ENCODE results near the gene AFF2.
"Not testable (repeated sequence)": the region's sequence is repeated elsewhere in the genome, so short reads cannot be mapped to it uniquely, and the experiment has no call there.

The AFF2 gene

DNA sequence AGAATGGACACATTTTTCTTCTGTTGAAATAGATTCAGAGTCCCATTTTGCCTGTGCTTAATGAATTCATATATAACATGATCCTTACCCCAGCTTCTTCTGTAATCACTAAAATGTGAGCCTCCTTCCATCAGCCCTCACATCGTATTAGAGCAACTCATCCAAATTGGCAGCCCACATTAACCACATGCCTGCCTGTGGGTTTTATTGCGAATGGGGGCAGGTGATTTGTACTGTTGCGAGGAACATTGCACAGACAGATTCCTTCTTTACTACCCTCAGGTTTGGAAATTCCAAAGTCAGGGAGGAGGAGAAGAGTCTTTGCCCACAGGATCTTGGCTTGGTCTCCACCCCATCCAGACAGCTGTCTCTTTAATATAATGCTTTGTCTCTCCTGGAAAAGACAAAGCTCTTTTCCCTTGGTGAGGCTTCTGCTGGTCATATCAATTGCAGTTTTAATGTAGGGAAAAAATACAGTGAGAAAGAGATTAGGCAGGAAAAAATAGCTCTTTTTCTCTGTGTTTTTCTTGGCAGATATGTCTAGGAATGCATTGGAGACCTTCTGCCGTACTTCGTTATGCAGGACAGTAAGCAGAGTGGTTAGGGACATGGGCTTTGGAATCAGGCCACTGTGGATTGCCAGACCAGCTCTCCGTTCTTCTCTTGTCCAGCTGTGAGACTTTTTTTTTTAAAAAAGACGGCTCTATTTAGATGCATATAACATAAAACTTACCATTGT, 371.2 kb downstream of the AFF2 start:
- in situ Hi-C loops (cut with HindIII; ENCODE audit: low pct_ligation_motif_present, low pct_unique_long_range_greater_than_20kb, low sequenced_read_pairs): no loop called here
- DNase-seq: no peak

- in situ Hi-C loops (cut with HindIII; ENCODE audit: low pct_ligation_motif_present, low pct_unique_long_range_greater_than_20kb, low sequenced_read_pairs): no loop called here
- no peak for DNase-seq
Measured at GRCh38 chrX:148872161-148872535, 371.7 kb downstream of the AFF2 start.

DNA sequence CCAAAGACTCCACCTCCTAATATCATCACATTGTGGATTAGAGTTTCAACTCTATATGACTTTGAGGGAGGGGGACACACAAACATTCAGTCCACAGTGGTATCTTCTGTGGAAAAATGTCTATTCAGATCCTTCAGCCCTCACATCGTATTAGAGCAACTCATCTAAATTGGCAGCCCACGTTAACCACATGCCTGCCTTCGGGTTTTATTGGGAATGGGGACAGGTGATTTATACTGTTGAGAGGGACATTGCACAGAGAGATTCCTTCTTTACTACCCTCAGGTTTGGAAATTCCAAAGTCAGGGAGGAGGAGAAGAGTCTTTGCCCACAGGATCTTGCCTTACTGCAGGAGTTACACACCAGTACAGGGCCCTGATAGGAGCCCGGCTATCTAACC, 372.5 kb downstream of the AFF2 start:
- in situ Hi-C loops (cut with HindIII; ENCODE audit: low pct_ligation_motif_present, low pct_unique_long_range_greater_than_20kb, low sequenced_read_pairs): no loop called here

GRCh38 chrX:148874636-148875246, 374.3 kb downstream of the AFF2 start:
- DNase-seq: no peak
- in situ Hi-C loops (cut with HindIII; ENCODE audit: low pct_ligation_motif_present, low pct_unique_long_range_greater_than_20kb, low sequenced_read_pairs): no loop called here

More for the DNA sequence above, 372.5 kb downstream of the AFF2 start:
- no peak for DNase-seq

DNA sequence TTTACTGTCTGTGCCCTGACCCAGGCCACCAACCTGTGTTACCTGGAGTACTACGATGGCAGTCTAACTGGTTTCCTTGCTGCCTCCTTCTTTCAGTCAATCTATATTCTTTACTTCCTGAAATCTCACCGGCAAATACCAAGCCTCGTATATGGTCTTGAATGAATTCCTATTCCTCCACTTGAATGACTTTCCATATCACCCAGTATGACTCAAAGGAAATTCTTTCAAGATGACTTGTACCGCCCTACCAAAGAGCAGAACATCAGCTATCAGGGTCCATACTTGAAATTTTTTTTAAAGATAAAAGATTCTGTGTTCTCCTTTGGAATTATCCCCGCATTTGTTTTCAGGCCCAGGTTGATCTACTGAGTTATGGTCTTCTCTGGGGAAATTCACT, 378.0 kb downstream of the AFF2 start:
- in situ Hi-C loops (cut with HindIII; ENCODE audit: low pct_ligation_motif_present, low pct_unique_long_range_greater_than_20kb, low sequenced_read_pairs): no loop called here
- peak; percentile 8 for DNase-seq

DNA sequence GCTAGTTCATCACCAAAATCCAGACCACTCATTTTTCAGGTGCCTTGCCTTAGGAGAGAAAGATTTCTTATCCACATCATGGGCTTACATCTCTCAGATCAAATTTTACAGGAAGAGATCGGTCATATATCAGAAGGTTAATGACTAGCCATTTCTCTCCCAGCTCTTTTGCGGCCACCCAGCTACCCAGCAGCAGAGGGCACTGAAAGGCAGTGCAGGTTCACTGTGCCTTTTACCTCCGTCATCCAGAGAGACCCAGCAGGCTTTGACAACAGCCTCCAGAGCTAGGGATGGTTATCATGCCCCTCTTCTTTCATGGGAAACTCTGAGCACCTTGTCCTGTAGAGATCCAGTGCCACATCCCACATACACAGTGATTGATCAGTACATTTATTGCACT, 384.8 kb downstream of the AFF2 start:
- no peak for DNase-seq
- in situ Hi-C loops (cut with HindIII; ENCODE audit: low pct_ligation_motif_present, low pct_unique_long_range_greater_than_20kb, low sequenced_read_pairs): no loop called here

DNA sequence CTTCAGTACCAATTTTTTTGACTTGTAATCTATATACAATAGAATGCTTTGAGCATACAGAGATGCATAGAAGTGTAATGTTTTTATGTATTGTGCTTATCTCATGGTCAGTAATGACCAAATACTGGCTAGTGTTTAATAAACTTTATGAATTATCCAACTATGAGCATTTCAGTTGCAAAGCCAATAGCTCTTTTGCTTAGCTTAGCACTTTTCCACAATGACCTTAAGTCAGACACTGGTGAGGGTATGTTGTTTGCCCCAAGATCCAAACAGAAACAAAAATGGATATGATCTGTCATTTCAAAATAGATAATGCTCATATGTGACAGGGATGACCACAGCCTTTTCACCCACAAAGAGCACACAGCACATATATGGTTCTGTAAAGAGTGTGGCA, 393.0 kb downstream of the AFF2 start:
- in situ Hi-C loops (cut with HindIII; ENCODE audit: low pct_ligation_motif_present, low pct_unique_long_range_greater_than_20kb, low sequenced_read_pairs): no loop called here
- DNase-seq: no peak

DNA sequence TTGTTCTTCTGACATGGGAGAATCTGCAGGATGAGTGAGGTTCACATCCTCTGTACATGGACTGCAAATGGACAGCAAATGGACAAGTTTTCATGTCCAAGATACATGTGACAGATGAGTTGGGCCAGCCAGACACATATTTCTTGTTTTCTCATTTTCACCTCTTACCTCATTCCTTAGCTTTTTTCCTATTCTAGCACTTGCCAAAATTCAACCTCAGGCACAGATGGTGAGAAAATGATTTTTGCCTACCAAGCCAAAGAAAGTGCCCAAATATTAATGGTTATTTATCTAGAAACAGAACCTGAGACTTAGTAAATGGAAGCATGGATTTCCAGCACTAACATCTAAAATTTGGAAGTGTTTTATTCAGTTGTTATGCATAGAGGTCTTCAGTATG, 402.2 kb downstream of the AFF2 start:
- no peak for DNase-seq
- in situ Hi-C loops (cut with HindIII; ENCODE audit: low pct_ligation_motif_present, low pct_unique_long_range_greater_than_20kb, low sequenced_read_pairs): no loop called here

GRCh38 chrX:148903176-148903575, 402.8 kb downstream of the AFF2 start:
- in situ Hi-C loops (cut with HindIII; ENCODE audit: low pct_ligation_motif_present, low pct_unique_long_range_greater_than_20kb, low sequenced_read_pairs): no loop called here
- no peak for DNase-seq

DNA sequence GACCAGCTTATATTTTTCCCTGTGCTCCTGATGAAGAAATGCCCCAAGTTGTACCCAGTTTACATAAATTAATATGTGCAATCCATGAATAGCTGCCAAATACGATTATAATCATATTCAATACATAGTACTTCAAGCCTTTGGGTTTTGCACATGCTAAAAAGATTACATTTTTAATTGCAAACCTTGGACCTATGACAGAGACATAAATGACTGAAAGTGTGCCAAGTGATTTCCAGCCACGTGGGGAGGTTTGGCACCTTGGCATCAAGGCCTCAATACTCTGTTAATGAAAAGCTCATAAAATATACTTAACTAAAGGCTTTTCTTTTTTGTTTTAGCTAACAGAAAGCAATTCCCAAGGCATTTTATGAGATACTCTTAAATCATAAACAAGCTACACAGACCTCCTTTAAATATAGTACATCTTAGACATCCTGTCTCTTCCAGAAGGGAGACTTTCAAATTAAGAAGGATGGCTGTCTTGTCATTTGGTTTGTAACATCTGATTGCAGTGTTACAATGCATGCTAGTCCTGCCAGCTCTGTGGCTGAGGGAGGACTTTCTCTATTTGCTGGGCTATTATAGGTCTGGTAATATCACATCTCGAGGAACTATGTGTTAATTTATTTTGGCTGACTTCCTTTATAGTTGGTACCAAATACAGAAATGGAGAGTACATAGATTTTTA, 404.1 kb downstream of the AFF2 start:
- in situ Hi-C loops (cut with HindIII; ENCODE audit: low pct_ligation_motif_present, low pct_unique_long_range_greater_than_20kb, low sequenced_read_pairs): no loop called here
- DNase-seq: no peak

DNA sequence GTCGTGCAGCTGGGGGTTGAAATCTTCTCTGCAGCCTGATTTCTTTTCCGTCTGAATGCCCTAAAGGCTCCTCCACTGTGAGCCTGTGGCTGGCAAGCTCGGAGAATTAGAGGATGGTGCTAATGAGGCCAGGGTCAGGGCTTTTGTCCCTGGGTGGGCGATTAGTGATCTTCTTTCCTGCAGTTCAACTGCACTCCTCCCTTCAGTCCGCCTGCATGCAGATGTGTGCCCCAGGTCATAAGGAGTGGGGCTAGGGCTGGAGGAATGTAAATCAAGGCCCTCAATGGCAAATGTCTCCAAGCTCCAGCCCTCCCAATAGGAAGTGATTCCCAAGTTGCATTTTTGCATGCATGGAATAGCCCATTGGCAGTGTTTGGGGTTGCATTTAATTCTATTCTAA, 405.0 kb downstream of the AFF2 start:
- no peak for DNase-seq
- in situ Hi-C loops (cut with HindIII; ENCODE audit: low pct_ligation_motif_present, low pct_unique_long_range_greater_than_20kb, low sequenced_read_pairs): no loop called here

- DNase-seq; in situ Hi-C loops (cut with HindIII; ENCODE audit: low pct_ligation_motif_present, low pct_unique_long_range_greater_than_20kb, low sequenced_read_pairs): not testable (repeated sequence)
Measured at GRCh38 chrX:148906628-148907027, 406.2 kb downstream of the AFF2 start.

DNA sequence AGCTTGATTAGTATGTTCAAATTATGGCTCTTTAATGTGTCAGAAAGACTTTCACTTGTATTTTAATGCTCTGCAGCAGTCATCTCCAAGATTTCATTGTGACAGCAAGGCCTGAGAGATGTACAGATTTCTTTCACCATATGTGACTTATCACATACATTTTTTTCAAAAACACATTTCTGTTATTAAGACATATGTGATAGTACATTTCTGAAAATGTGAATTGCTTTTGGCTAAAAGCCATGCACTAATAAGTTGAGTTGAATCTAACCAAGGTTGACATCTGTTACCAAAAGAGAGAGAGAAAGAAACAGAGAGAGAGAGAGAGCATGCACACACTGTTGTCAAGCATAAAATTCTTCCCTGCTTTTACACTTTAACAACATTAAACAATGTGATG, 409.3 kb downstream of the AFF2 start:
- in situ Hi-C loops (cut with HindIII; ENCODE audit: low pct_ligation_motif_present, low pct_unique_long_range_greater_than_20kb, low sequenced_read_pairs): no loop called here
- DNase-seq: no peak

GRCh38 chrX:148913971-148914370, 413.6 kb downstream of the AFF2 start:
- in situ Hi-C loops (cut with HindIII; ENCODE audit: low pct_ligation_motif_present, low pct_unique_long_range_greater_than_20kb, low sequenced_read_pairs): no loop called here
- DNase-seq: no peak

GRCh38 chrX:148914783-148915182, 414.4 kb downstream of the AFF2 start:
- no peak for DNase-seq
- in situ Hi-C loops (cut with HindIII; ENCODE audit: low pct_ligation_motif_present, low pct_unique_long_range_greater_than_20kb, low sequenced_read_pairs): no loop called here

- DNase-seq: no peak
- in situ Hi-C loops (cut with HindIII; ENCODE audit: low pct_ligation_motif_present, low pct_unique_long_range_greater_than_20kb, low sequenced_read_pairs): no loop called here
Measured at GRCh38 chrX:148915474-148915873, 415.1 kb downstream of the AFF2 start.

DNA sequence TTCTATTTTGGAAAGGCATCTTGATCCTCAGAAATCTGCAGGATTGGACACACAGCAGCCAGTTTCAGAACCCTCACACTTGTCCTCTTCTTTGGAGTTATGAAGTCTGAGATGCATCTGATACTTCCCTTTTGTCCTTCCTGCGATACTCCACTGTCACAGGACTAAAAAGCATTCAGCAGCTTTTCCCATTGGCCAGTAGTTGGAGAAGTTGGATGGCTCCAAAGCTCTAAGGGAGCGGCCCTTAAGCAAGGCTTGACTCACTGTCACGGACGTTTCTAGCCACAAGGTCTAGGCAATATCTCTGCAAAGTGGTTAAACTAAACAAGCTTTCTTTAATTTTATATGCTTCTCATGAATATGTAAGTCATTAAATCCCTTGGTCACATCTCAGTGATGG, 417.0 kb downstream of the AFF2 start:
- in situ Hi-C loops (cut with HindIII; ENCODE audit: low pct_ligation_motif_present, low pct_unique_long_range_greater_than_20kb, low sequenced_read_pairs): no loop called here
- DNase-seq: no peak

- in situ Hi-C loops (cut with HindIII; ENCODE audit: low pct_ligation_motif_present, low pct_unique_long_range_greater_than_20kb, low sequenced_read_pairs): no loop called here
- DNase-seq: no peak
Measured at GRCh38 chrX:148923631-148924030, 423.2 kb downstream of the AFF2 start.

GRCh38 chrX:148926371-148926770, 426.0 kb downstream of the AFF2 start:
- in situ Hi-C loops (cut with HindIII; ENCODE audit: low pct_ligation_motif_present, low pct_unique_long_range_greater_than_20kb, low sequenced_read_pairs): no loop called here
- DNase-seq: no peak

- in situ Hi-C loops (cut with HindIII; ENCODE audit: low pct_ligation_motif_present, low pct_unique_long_range_greater_than_20kb, low sequenced_read_pairs): no loop called here
- no peak for DNase-seq
Measured at GRCh38 chrX:148928811-148929210, 428.4 kb downstream of the AFF2 start.
